Nephron (organoid): ENCODE data around the gene GPRC5D.

Experiments used
- H3K27ac Mint-ChIP-seq, 3 experiments: 2 replicates each; pipeline ENCODE4 v1.8.0; 2020; ENCODE audit warnings: mixed read lengths in 3 of 3, mild to moderate bottlenecking in 2 of 3, moderate library complexity in 1 of 3
- H3K27me3 Mint-ChIP-seq: 2 replicates; pipeline ENCODE4 v1.8.0; 2021; ENCODE audit warnings: low read depth, mild to moderate bottlenecking, moderate library complexity, mixed read lengths
- H3K36me3 Mint-ChIP-seq: 2 replicates; pipeline ENCODE4 v1.8.0; 2020; ENCODE audit warnings: low read depth, mixed read lengths
- H3K4me1 Mint-ChIP-seq: 2 replicates; pipeline ENCODE4 v1.8.0; 2020; ENCODE audit warnings: mixed read lengths
- H3K4me3 Mint-ChIP-seq, 3 experiments: 2 replicates each; pipeline ENCODE4 v1.8.0; 2020; ENCODE audit warnings: mild to moderate bottlenecking in 3 of 3, mixed read lengths in 3 of 3, moderate library complexity in 2 of 3
- H3K9me3 Mint-ChIP-seq: 2 replicates; pipeline ENCODE4 v1.8.0; 2020; ENCODE audit warnings: mixed read lengths
- TF ChIP-seq, protein P1 (sequence below), 3 experiments: fragments of 200-600 bp; sonication (generic); IDR thresholded peaks; one replicate each; pipeline ENCODE4 v1.5.0; 2021; ENCODE audit warnings: antibody characterized with exemption in 3 of 3; ENCODE audit not compliant: unreplicated experiment in 3 of 3

Gene GPRC5D

GRCh38 chr12:12999271-12999958 lies 47.4 kb upstream of the GPRC5D start:
- Mint-ChIP-seq H3K4me3 (peak overlapping the region; percentile 89 to 98 (median 94)), H3K36me3 (peaks cover 4% of the 10 kb centered on the region), H3K9me3 (no peaks in the 10 kb centered on the region), H3K4me1 (peaks cover 27% of the 10 kb centered on the region), H3K27me3 (peaks cover 4% of the 10 kb centered on the region), H3K27ac (peak overlapping the region; percentile 71 to 94 (median 92))
- TF ChIP-seq, protein P1, sequence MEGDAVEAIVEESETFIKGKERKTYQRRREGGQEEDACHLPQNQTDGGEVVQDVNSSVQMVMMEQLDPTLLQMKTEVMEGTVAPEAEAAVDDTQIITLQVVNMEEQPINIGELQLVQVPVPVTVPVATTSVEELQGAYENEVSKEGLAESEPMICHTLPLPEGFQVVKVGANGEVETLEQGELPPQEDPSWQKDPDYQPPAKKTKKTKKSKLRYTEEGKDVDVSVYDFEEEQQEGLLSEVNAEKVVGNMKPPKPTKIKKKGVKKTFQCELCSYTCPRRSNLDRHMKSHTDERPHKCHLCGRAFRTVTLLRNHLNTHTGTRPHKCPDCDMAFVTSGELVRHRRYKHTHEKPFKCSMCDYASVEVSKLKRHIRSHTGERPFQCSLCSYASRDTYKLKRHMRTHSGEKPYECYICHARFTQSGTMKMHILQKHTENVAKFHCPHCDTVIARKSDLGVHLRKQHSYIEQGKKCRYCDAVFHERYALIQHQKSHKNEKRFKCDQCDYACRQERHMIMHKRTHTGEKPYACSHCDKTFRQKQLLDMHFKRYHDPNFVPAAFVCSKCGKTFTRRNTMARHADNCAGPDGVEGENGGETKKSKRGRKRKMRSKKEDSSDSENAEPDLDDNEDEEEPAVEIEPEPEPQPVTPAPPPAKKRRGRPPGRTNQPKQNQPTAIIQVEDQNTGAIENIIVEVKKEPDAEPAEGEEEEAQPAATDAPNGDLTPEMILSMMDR (IDR thresholded peaks at IDR 0.05; ENCODE audit: unreplicated experiment in 3 of 3), result no peak

- Mint-ChIP-seq H3K4me3 (peak overlapping the region; percentile 39 to 98 (median 94)), H3K4me1 (peaks cover 27% of the 10 kb centered on the region), H3K27me3 (peaks cover 4% of the 10 kb centered on the region), H3K9me3 (no peaks in the 10 kb centered on the region), H3K27ac (no peak overlapping the region), H3K36me3 (peaks cover 4% of the 10 kb centered on the region)
- TF ChIP-seq, protein P1 (IDR thresholded peaks at IDR 0.05; ENCODE audit: unreplicated experiment in 3 of 3), result no peak
Observed at GRCh38 chr12:12998248-12998647, 46.3 kb upstream of the GPRC5D start.

- Mint-ChIP-seq H3K4me1 (peaks cover 29% of the 10 kb centered on the region), H3K27me3 (peaks cover 4% of the 10 kb centered on the region)
Observed at GRCh38 chr12:12997734-12998133, 45.8 kb upstream of the GPRC5D start.

GRCh38 chr12:12997156-12997555 lies 45.2 kb upstream of the GPRC5D start:
- no peak overlapping the region for H3K27ac Mint-ChIP-seq
- peak overlapping the region; percentile 38 to 55 (median 48) for H3K4me3 Mint-ChIP-seq
- H3K9me3 Mint-ChIP-seq, result no peaks in the 10 kb centered on the region
- TF ChIP-seq, protein P1 (IDR thresholded peaks at IDR 0.05; ENCODE audit: unreplicated experiment in 3 of 3), result no peak
- H3K27me3 Mint-ChIP-seq, result peaks cover under 1% of the 10 kb centered on the region
- H3K36me3 Mint-ChIP-seq, result no peaks in the 10 kb centered on the region
- H3K4me1 Mint-ChIP-seq, result peaks cover 32% of the 10 kb centered on the region

More at GRCh38 chr12:12997734-12998133, 45.8 kb upstream of the GPRC5D start:
- H3K4me3 Mint-ChIP-seq, result peak overlapping the region; percentile 29 to 60 (median 33)
- no peaks in the 10 kb centered on the region for H3K9me3 Mint-ChIP-seq
- H3K36me3 Mint-ChIP-seq, result peaks cover 3% of the 10 kb centered on the region
- TF ChIP-seq, protein P1 (IDR thresholded peaks at IDR 0.05; ENCODE audit: unreplicated experiment in 3 of 3), result no peak
- H3K27ac Mint-ChIP-seq, result no peak overlapping the region

- no peaks in the 10 kb centered on the region for H3K9me3 Mint-ChIP-seq
- no peak overlapping the region for H3K27ac Mint-ChIP-seq
- H3K4me3 Mint-ChIP-seq, result no peak overlapping the region
- peaks cover 35% of the 10 kb centered on the region for H3K4me1 Mint-ChIP-seq
- TF ChIP-seq, protein P1 (IDR thresholded peaks at IDR 0.05; ENCODE audit: unreplicated experiment in 3 of 3), result no peak
- H3K36me3 Mint-ChIP-seq, result no peaks in the 10 kb centered on the region
- H3K27me3 Mint-ChIP-seq, result no peaks in the 10 kb centered on the region
Observed at GRCh38 chr12:12996209-12996608, 44.2 kb upstream of the GPRC5D start.

GRCh38 chr12:12995088-12995487 lies 43.1 kb upstream of the GPRC5D start:
- no peak overlapping the region for H3K4me3 Mint-ChIP-seq
- no peaks in the 10 kb centered on the region for H3K27me3 Mint-ChIP-seq
- H3K4me1 Mint-ChIP-seq, result peaks cover 36% of the 10 kb centered on the region
- no peaks in the 10 kb centered on the region for H3K9me3 Mint-ChIP-seq
- TF ChIP-seq, protein P1 (IDR thresholded peaks at IDR 0.05; ENCODE audit: unreplicated experiment in 3 of 3), result no peak
- no peak overlapping the region for H3K27ac Mint-ChIP-seq
- no peaks in the 10 kb centered on the region for H3K36me3 Mint-ChIP-seq
